IMR-90 (cell line): ENCODE measurements around the gene DDX4. TPM values are rescaled to one million over a fixed set of nuclear protein-coding genes. Genes with fewer than 3 reads are reported as not detected.

Experiments used
- ATAC-seq: fragments of 200-7000 bp; cut with Tn5 transposase; 2 replicates; pipeline ENCODE4 v1.9.1; 2020; ENCODE audit warnings: low read depth, mild to moderate bottlenecking, moderate library complexity
- BruUV-seq: library from RNA; stranded (reverse); fragments of 400-500 nt; replicated peaks from 2 replicates; lab custom pipeline; 2021; lab: Mats Ljungman, UMichigan
- CTCF ChIA-PET: fragments of 300-600 bp; formaldehyde crosslinking; extraction: SDS; loops from one replicate; lab custom pipeline; 2021; ENCODE audit warnings: antibody characterized with exemption; lab: Yijun Ruan, JAX
- POLR2A ChIA-PET: fragments of 300-600 bp; sonication (Branson Sonifier 250); formaldehyde crosslinking; loops from one replicate; lab custom pipeline; 2022; ENCODE audit warnings: antibody characterized with exemption; ENCODE audit not compliant: unreplicated experiment; lab: Charles Lee
- DNase-seq: peaks from one replicate; pipeline ENCODE4 v3.0.0; 2013
- H2AFZ ChIP-seq: replicated peaks from 2 replicates; pipeline ENCODE3; 2013; ENCODE audit warnings: low read length, mild to moderate bottlenecking; ENCODE audit not compliant: poor library complexity
- H2AK5ac ChIP-seq: 2 replicates; pipeline ENCODE4 v1.6.1; 2013; ENCODE audit warnings: low read depth, low read length, inconsistent platforms
- H2AK9ac ChIP-seq: replicated peaks from 2 replicates; pipeline ENCODE3; 2013; ENCODE audit warnings: mild to moderate bottlenecking, low read depth, low read length, moderate library complexity; ENCODE audit not compliant: poor library complexity
- H2BK120ac ChIP-seq: 2 replicates; pipeline ENCODE4 v1.6.1; 2013; ENCODE audit warnings: low read depth, low read length, inconsistent platforms
- H2BK15ac ChIP-seq: 3 replicates; pipeline ENCODE4 v1.6.1; 2013; ENCODE audit warnings: low read depth, low read length, inconsistent platforms
- H2BK20ac ChIP-seq: 2 replicates; pipeline ENCODE4 v1.6.1; 2013; ENCODE audit warnings: low read depth, mild to moderate bottlenecking, inconsistent platforms, low read length, moderate library complexity
- H2BK5ac ChIP-seq: 2 replicates; pipeline ENCODE4 v1.6.1; 2013; ENCODE audit warnings: mild to moderate bottlenecking, low read depth, low read length, inconsistent platforms; ENCODE audit not compliant: poor library complexity, severe bottlenecking
- H3K14ac ChIP-seq: replicated peaks from 2 replicates; pipeline ENCODE4 v1.6.1; 2013; ENCODE audit warnings: low read depth, low read length, inconsistent platforms
- H3K18ac ChIP-seq: 2 replicates; pipeline ENCODE4 v1.6.1; 2013; ENCODE audit warnings: low read depth, low read length, control low read depth
- H3K23ac ChIP-seq: 2 replicates; pipeline ENCODE4 v1.6.1; 2013; ENCODE audit warnings: low read depth, low read length, inconsistent platforms
- H3K27ac ChIP-seq: 2 replicates; pipeline ENCODE4 v1.5.1; 2013; ENCODE audit warnings: mild to moderate bottlenecking, control low read depth, low read length; ENCODE audit not compliant: insufficient read depth
- H3K27me3 ChIP-seq: 2 replicates; pipeline ENCODE4 v1.6.1; 2013; ENCODE audit warnings: low read length; ENCODE audit not compliant: control insufficient read depth, insufficient read depth
- H3K36me3 ChIP-seq: 2 replicates; pipeline ENCODE4 v1.6.1; 2013; ENCODE audit warnings: low read length, mixed read lengths; ENCODE audit not compliant: control insufficient read depth, insufficient read depth
- H3K4ac ChIP-seq: 2 replicates; pipeline ENCODE4 v1.6.1; 2013; ENCODE audit warnings: low read depth, low read length, inconsistent platforms
- H3K4me1 ChIP-seq: 2 replicates; pipeline ENCODE4 v1.6.1; 2013; ENCODE audit warnings: low read length, mixed read lengths; ENCODE audit not compliant: control insufficient read depth, insufficient read depth
- H3K4me2 ChIP-seq: 2 replicates; pipeline ENCODE4 v1.6.1; 2013; ENCODE audit warnings: low read depth, mild to moderate bottlenecking, control low read depth, low read length, moderate library complexity
- H3K4me3 ChIP-seq: 2 replicates; pipeline ENCODE4 v1.5.1; 2013; ENCODE audit warnings: low read depth, mild to moderate bottlenecking, control low read depth, low read length, moderate library complexity; ENCODE audit not compliant: insufficient read depth
- H3K56ac ChIP-seq: 2 replicates; pipeline ENCODE4 v1.6.1; 2013; ENCODE audit warnings: low read length, inconsistent platforms; ENCODE audit not compliant: insufficient read depth; ENCODE audit errors: extremely low read depth
- H3K79me1 ChIP-seq, 2 experiments: 2 replicates each; pipeline ENCODE4 v1.6.1; 2013; ENCODE audit warnings: low read length in 2 of 2, inconsistent platforms in 1 of 2, low read depth in 1 of 2
- H3K9ac ChIP-seq: 2 replicates; pipeline ENCODE4 v1.6.1; 2013; ENCODE audit warnings: low read depth, low read length, control low read depth
- H3K9me1 ChIP-seq: 2 replicates; pipeline ENCODE4 v1.6.1; 2013; ENCODE audit warnings: low read length, inconsistent platforms; ENCODE audit not compliant: insufficient read depth
- H3K9me3 ChIP-seq: 2 replicates; pipeline ENCODE4 v1.6.1; 2013; ENCODE audit warnings: low read length; ENCODE audit not compliant: control insufficient read depth, insufficient read depth
- H4K20me1 ChIP-seq: 2 replicates; pipeline ENCODE4 v1.6.1; 2013; ENCODE audit warnings: low read length, inconsistent platforms; ENCODE audit not compliant: insufficient read depth
- H4K5ac ChIP-seq: 2 replicates; pipeline ENCODE4 v1.6.1; 2013; ENCODE audit warnings: mild to moderate bottlenecking, low read depth, low read length, control low read depth
- H4K8ac ChIP-seq, 2 experiments: 2 replicates each; pipeline ENCODE4 v1.6.1; 2013; ENCODE audit warnings: low read depth in 2 of 2, low read length in 2 of 2, control low read depth in 1 of 2, inconsistent platforms in 1 of 2
- H4K91ac ChIP-seq: 2 replicates; pipeline ENCODE4 v1.6.1; 2013; ENCODE audit warnings: low read depth, low read length, inconsistent platforms; ENCODE audit not compliant: insufficient read depth
- BHLHE40 ChIP-seq: fragments of 150-350 bp; IDR thresholded peaks from 2 replicates; pipeline ENCODE4 v1.6.1; 2016; ENCODE audit warnings: mild to moderate bottlenecking, low read depth, low read length
- MAFK ChIP-seq: IDR thresholded peaks from 2 replicates; pipeline ENCODE4 v1.6.1; 2012; ENCODE audit warnings: low read depth, low read length, improper control_type of control experiment
- NFE2L2 ChIP-seq: fragments of 150-350 bp; IDR thresholded peaks from 2 replicates; pipeline ENCODE4 v1.6.1; 2016; ENCODE audit warnings: low read depth, mild to moderate bottlenecking, low read length
- RCOR1 ChIP-seq: IDR thresholded peaks from 2 replicates; pipeline ENCODE4 v1.6.1; 2012; ENCODE audit warnings: mild to moderate bottlenecking, low read length, improper control_type of control experiment; ENCODE audit not compliant: insufficient replicate concordance
- WGBS, 2 experiments: methylation state at CpG; one replicate each; pipeline versions ENCODE4 v1.1.5 to v1.1.7; 2013; ENCODE audit warnings: missing lambda C conversion rate in 2 of 2; ENCODE audit not compliant: insufficient read length in 1 of 2; ENCODE audit errors: extremely low coverage in 2 of 2; 5-methylcytosine and 5-hydroxymethylcytosine counted together
- dilution Hi-C: fragments of 300-500 bp; cut with HindIII; formaldehyde crosslinking; loops from one replicate; pipeline ENCODE4 v1.14.3; 2018; ENCODE audit warnings: low sequenced_read_pairs; ENCODE audit not compliant: unreplicated experiment
- in situ Hi-C: fragments of 300-500 bp; cut with MboI; formaldehyde crosslinking; loops from 3 replicates; pipeline ENCODE4 v1.14.3; 2019; ENCODE audit warnings: low sequenced_read_pairs, inconsistent platforms, mixed read lengths
- intact Hi-C: fragments of 100-400 bp; cut with micrococcal nuclease; formaldehyde crosslinking; loops from 2 replicates; pipeline ENCODE4 v1.10.0; 2022
- polyA plus RNA-seq, 3 experiments: library from polyadenylated mRNA; depleted of rRNA; stranded (reverse); fragments of >200 nt; gene quantifications; 2 replicates each; pipeline ENCODE4 v1.2.3, GENCODE V29; 2012; ENCODE audit warnings: low replicate concordance in 1 of 3
- total RNA-seq: library from RNA; depleted of rRNA; stranded (reverse); fragments of >200 nt; gene quantifications from 2 replicates; pipeline ENCODE4 v1.2.3, GENCODE V29; 2012
- TF ChIP-seq, protein P1 (sequence below): fragments of 150-350 bp; IDR thresholded peaks from 2 replicates; pipeline ENCODE4 v1.6.1; 2017; ENCODE audit warnings: mild to moderate bottlenecking, antibody characterized with exemption, low read length, low read depth

DDX4 gene
- total and polyA plus RNA-seq, 2 of the 4 experiments (the other 2 are of a cell fraction) = not detected

DNA sequence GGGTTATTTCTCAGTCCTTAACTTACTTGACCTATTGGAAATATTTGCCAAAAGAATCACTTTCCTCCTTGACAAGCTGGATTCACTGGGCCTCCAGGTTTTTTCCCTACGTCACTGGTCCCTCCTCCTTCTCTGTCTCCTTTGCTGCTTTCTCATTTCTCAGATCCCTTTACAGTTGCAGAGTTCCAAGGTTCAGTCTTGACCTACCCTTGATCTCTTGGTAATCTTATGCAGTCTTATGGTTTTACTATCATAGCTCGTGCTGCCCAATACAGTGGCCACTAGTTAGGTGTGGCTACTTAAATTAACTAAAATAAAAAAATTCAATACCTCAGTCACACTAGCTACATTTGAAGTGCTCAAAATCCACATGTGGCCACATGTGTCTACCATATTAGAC lies 37.1 kb upstream of the DDX4 start:
- in situ Hi-C loops = no loop called here
- CTCF ChIA-PET = no interaction called here

More for the DNA sequence above, 37.1 kb upstream of the DDX4 start:
- Histone ChIP-seq H3K9me3 (no peaks in the 10 kb centered on the region), H3K79me1 (peaks cover 2 to 6% of the 10 kb centered on the region in 2 experiments; a peak in 2 of 4 replicates), H2BK5ac (no peak overlapping the region), H2AK9ac (no peak overlapping the region), H2BK15ac (no peak overlapping the region), H3K14ac (no peak overlapping the region), H3K4me2 (no peak overlapping the region), H2BK20ac (no peak overlapping the region), H3K27ac (no peak overlapping the region), H3K4me1 (no peaks in the 10 kb centered on the region), H3K18ac (no peak overlapping the region), H3K23ac (no peak overlapping the region), H4K5ac (no peak overlapping the region), H3K4ac (no peak overlapping the region), H3K4me3 (no peak overlapping the region), H3K9ac (no peak overlapping the region), H3K36me3 (peaks cover 5% of the 10 kb centered on the region), H2AFZ (no peak overlapping the region), H2BK120ac (no peak overlapping the region), H4K20me1 (no peaks in the 10 kb centered on the region), H4K8ac (no peak overlapping the region), H3K27me3 (no peaks in the 10 kb centered on the region), H3K56ac (no peak overlapping the region), H2AK5ac (no peak overlapping the region), H4K91ac (no peak overlapping the region), H3K9me1 (no peaks in the 10 kb centered on the region)
- intact Hi-C loops = no loop called here
- BruUV-seq = no TSS peak
- no peak for DNase-seq
- dilution Hi-C loops = no loop called here
- WGBS, 2 experiments = no CpG with 5 or more reads among the region's 2 CpGs
- POLR2A ChIA-PET = no interaction called here
- TF ChIP-seq BHLHE40 (no peak), RCOR1 (no peak), MAFK (no peak), NFE2L2 (no peak)
- TF ChIP-seq, protein P1, sequence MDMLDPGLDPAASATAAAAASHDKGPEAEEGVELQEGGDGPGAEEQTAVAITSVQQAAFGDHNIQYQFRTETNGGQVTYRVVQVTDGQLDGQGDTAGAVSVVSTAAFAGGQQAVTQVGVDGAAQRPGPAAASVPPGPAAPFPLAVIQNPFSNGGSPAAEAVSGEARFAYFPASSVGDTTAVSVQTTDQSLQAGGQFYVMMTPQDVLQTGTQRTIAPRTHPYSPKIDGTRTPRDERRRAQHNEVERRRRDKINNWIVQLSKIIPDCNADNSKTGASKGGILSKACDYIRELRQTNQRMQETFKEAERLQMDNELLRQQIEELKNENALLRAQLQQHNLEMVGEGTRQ = no peak
- ATAC-seq = no peak
